G401.6 (cell line): Measurements from ENCODE around the gene NUP62.
"Not testable (repeated sequence)": the region's sequence is repeated elsewhere in the genome, so short reads cannot be mapped to it uniquely, and the experiment has no call there.

Experiments used
- FAIRE-seq: peaks from 2 replicates; lab custom pipeline; 2012; peaks lifted over from hg19 to GRCh38; lab: Jason Lieb, UNC

The NUP62 gene, protein sequence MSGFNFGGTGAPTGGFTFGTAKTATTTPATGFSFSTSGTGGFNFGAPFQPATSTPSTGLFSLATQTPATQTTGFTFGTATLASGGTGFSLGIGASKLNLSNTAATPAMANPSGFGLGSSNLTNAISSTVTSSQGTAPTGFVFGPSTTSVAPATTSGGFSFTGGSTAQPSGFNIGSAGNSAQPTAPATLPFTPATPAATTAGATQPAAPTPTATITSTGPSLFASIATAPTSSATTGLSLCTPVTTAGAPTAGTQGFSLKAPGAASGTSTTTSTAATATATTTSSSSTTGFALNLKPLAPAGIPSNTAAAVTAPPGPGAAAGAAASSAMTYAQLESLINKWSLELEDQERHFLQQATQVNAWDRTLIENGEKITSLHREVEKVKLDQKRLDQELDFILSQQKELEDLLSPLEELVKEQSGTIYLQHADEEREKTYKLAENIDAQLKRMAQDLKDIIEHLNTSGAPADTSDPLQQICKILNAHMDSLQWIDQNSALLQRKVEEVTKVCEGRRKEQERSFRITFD

GRCh38 chr19:49929121-49929610 is at the start of gene NUP62, which contains the start of gene ATF5:
Gene NUP62 (minus strand): TSS chr19:49929504. CDS start chr19:49909807, 19,697 bp downstream.
Gene ATF5 (plus strand): TSS chr19:49929205. CDS start chr19:49930851, 1,646 bp downstream.
- no peak for FAIRE-seq

GRCh38 chr19:49978324-49978723 is 49.0 kb upstream of the NUP62 start:
- FAIRE-seq = no peak

GRCh38 chr19:49977881-49978280 is 48.6 kb upstream of the NUP62 start:
- no peak for FAIRE-seq

DNA sequence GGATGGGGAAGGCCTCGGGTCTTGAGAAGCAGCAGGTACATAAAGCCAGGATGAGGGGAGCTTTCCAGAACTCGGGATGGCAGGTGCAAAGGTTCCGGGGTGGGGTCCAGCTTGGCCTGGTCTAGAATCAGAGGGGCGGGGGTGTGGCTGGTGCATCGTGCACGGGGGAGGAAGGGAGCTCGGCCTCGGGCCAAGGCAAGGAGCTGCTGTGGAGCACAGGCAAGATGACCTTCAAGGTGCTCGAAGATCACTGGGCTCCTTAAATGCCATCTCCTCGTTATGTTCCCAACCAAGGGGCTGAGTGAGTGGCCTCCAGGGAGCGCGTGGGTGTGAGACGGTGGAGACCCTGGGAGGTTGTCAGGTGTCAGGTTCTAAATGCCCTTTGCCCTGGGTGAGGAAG is 47.8 kb upstream of the NUP62 start:
- no peak for FAIRE-seq

GRCh38 chr19:49976496-49976895 is 47.2 kb upstream of the NUP62 start:
- no peak for FAIRE-seq

DNA sequence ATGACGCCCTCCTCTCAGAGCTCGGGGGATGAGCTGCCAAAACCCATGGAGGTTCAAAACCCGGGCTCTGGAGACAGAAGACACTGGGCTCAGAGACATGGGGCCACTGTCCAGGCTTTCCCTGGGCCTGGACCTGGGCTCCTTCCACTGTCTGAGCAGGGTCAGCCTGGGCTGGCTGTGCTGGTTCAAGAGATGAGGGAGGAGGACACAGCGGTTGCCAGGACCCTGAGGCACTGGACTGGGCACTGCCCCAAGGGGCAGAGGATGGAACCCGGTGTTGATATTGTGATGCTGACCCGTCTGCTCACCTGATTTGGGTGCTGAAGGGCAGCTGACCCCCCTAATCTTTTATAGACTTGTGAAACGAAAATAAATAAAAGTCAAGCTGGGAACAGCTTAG is 45.7 kb upstream of the NUP62 start:
- FAIRE-seq = no peak

DNA sequence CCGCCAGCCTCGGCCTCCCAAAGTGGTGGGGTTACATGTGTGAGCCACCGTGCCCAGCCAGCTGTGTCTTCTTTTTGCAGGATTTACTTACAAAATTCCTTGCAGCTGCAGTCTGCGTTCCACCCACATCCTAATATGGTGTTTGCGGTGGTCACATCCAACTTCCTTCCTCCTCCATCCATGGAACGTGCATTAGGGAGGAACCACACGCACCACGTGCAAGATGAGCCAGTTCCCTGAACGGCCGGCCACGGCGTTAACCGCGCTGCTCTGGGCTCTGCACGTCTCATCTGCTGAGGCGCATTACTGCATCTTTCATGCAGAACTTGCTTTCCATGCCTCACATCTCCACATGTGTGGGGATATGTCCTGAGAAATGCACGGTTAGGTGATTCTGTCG is 44.7 kb upstream of the NUP62 start:
- FAIRE-seq = no peak

DNA sequence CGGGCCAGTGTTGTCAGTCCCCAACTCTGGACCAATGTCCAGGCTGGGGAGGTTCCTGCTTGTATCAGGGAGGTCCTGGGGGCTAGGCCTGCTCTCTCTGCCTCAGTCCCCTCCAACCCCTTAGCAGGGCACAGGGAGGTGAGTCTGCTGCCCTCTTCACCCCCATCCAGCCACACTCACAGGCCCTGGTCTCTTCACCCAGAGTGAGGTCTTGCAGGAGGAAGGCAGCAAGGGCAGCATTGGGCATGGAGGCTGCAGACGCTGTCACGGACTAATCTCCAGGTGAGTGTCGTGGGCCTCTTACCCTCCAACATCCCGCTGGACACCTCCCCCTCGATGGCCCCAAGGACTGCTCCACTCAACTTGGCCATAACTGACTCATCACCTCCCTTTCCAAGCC is 43.5 kb upstream of the NUP62 start:
- no peak for FAIRE-seq

DNA sequence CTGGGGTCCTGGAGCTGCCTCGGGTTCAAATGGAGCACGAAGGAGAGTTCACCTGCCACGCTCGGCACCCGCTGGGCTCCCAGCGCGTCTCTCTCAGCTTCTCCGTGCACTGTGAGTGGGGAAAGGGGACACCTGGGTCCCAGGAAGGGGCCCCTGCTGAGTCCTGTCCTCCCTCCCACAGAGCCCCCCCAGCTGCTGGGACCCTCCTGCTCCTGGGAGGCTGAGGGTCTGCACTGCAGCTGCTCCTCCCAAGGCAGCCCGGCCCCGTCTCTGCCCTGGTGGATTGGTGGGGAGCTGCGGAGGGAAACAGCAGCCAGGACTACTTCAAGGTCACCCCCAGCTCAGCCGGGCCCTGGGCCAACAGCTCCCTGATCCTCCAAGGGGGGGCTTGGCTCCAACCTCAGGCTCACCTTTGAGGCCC is 42.7 kb upstream of the NUP62 start:
- no peak for FAIRE-seq

DNA sequence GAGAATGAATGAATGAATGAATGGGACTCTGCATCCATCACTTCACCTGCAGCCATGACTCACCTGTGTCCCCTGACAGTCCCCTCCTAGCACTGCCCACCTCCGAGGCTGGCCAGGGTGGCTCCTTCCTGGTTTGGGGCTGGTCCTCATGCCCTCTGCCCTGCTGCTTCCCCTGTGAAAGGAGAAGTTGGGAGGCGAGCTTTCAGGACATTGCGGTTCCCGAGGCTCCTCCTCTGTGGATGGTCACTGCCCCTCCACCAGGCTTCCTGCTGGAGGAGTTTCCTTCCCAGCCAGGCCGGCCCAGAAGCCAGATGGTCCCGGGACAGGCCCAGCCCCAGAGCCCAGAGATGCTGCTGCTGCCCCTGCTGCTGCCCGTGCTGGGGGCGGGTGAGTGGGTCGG is 40.1 kb upstream of the NUP62 start:
- FAIRE-seq = not testable (repeated sequence)

DNA sequence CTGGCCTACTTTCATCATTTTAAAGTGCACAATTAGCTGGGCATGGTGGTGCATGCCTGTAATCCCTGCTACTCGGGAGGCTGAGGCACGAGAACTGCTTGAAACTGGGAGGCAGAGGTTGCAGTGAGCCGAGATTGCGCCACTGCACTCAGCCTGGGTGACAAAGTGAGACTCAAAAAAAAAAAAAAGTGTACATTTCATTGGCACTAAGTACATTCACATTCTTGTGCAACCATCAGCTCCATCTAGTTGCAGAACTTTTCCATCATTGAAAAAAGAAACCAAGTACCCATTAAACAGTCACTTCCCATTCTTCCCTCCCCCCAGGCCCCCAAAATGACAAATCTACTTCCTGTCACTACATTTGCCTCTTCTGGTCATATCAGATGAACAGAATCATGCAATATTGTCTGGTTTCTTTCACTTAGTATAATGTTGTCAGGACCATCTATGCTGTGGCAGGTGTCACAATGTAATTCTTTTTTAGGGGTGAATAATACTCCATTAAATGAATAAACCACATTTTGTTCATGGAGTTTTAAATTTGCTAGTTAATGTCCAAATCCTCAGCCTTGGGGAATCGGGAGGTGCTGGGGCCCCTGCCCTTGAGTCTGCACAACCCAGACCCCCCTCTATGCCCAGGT is 39.1 kb upstream of the NUP62 start:
- FAIRE-seq = no peak

- not testable (repeated sequence) for FAIRE-seq
Observed at GRCh38 chr19:49960980-49961379, 31.7 kb upstream of the NUP62 start, which contains the start of gene SIGLEC11. Gene SIGLEC11 (minus strand): TSS chr19:49961172. CDS start chr19:49961081, 91 bp downstream.

- FAIRE-seq = not testable (repeated sequence)
Observed at GRCh38 chr19:49959892-49960291, 30.6 kb upstream of the NUP62 start.

DNA sequence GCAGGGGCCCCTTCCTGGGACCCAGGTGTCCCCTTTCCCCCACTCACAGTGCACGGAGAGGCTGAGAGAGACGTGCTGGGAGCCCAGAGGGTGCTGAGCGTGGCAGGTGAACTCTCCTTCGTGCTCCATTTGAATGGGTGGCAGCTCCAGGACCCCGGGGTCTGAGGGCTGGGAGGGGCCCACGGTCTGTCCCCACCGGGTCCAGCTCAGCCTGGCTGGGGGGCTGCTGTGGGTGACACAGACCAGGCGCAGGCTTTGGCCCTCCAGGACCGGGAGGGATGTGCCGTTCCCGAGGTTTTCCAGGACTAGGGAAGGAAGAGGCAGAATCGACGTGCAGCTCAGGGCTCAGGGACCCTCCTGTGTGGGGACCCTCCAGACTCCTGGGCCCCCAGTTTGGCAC is 29.3 kb upstream of the NUP62 start:
- not testable (repeated sequence) for FAIRE-seq

DNA sequence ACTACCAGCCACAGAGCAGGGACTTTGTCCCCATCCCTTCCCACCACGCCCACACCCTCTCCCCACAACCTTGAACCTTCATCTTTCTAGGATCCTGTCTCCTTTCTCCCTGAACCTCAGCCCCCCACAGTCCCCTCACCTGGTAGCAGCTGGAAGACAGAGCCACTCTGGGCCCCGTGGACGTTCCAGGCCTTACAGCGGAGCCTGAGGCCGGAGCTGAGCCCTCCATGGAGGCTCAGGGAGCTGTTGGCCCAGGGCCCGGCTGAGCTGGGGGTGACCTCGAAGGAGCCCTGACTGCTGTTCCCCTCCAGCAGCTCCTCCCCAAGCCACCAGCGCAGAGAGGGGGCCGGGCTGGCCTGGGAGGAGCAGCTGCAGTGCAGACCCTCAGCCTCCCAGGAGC is 28.8 kb upstream of the NUP62 start:
- not testable (repeated sequence) for FAIRE-seq

- no peak for FAIRE-seq
Observed at GRCh38 chr19:49957262-49957915, 28.1 kb upstream of the NUP62 start.

DNA sequence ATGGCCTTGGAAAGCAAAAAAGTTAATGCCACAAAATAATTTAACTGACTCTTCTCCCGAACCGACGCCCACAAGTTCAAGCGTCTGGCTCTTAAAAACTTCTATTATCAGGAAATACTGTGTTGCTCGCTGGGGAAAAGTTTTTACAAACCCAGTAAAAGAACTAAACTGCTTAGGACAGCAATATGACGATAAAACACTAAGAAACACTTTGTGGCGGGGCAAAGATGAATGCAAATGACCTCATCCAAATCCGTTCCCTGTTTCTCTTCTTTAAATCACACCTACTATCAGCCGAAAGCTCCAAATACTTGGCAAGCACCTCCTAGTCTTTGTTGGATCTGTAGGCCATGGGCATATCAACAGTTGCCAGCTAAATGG is 26.8 kb upstream of the NUP62 start:
- FAIRE-seq = no peak

- no peak for FAIRE-seq
Observed at GRCh38 chr19:49954933-49955332, 25.6 kb upstream of the NUP62 start.

GRCh38 chr19:49954092-49954829 is 25.0 kb upstream of the NUP62 start:
- no peak for FAIRE-seq

- no peak for FAIRE-seq
Observed at GRCh38 chr19:49953416-49953815, 24.1 kb upstream of the NUP62 start.

GRCh38 chr19:49952906-49953305 is 23.6 kb upstream of the NUP62 start:
- FAIRE-seq = no peak

- FAIRE-seq = no peak
Observed at GRCh38 chr19:49952479-49952836, 23.2 kb upstream of the NUP62 start.
